NCI-H460 (cell line): Measurements from ENCODE around the gene PRELP. TPM values are rescaled to one million over a fixed set of nuclear protein-coding genes. Genes with fewer than 3 reads are reported as not detected.
"Not testable (repeated sequence)": the region's sequence is repeated elsewhere in the genome, so short reads cannot be mapped to it uniquely, and the experiment has no call there.

Source experiments
- DNase-seq: peaks from one replicate; pipeline ENCODE4 v3.0.0-alpha.2; 2016; ENCODE audit warnings: low read depth; ENCODE audit errors: extremely low read depth
- total RNA-seq: library from RNA; depleted of rRNA; stranded (reverse); fragments of >200 nt; shearing (Covaris generic); gene quantifications from 2 replicates; pipeline ENCODE4 v1.2.3, GENCODE V29; 2014

Gene PRELP
- total RNA-seq, 1 experiment from 2014 or later, result not detected

- DNase-seq, result no peak
These were observed 22.6 kb upstream of the PRELP start for GRCh38 chr1:203453016-203453415.

DNA sequence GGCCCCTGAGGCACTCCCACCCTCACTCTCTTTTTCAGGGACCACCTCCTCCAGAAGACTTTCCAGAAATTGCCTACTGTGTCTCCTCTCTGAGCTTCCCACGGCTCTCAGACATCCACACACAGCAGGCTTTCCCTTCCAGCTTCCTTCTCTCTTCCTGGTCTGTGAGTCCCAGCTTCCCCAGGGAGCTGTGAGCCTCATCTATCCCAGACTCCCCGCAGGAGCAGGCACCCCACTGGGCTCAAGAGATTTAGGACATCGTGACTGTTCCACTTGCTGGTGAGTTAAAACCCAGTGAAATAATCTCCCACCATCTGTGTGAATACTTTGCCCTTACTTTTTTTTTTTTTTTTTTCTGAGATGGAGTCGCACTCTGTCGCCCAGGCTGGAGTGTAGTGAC, 22.0 kb upstream of the PRELP start:
- DNase-seq, result no peak

GRCh38 chr1:203454986-203455471, 20.6 kb upstream of the PRELP start:
- DNase-seq, result no peak

- DNase-seq, result no peak
These were observed 19.9 kb upstream of the PRELP start for GRCh38 chr1:203455706-203456105.

DNA sequence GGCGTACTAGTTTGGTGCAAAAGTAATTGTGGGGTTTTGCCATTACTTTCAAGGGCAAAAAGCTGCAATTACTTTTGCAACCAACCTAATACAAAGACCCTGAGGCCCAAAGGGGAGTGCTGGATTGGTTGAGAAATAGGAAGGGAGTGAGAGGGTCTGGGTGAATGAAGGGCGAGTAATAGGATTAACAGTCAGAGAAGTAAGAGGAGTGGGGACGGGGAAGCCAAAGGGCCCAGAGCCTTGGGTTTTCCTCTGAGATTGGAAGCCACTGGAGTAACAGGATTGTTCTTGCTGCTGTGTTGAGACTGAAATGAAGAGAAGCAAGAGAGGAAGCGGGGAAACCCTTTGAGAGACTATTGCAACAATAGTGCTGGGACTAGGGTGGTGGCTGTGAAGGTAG, 19.0 kb upstream of the PRELP start:
- no peak for DNase-seq

- DNase-seq, result no peak
These were observed 17.5 kb upstream of the PRELP start for GRCh38 chr1:203458078-203458477.

DNA sequence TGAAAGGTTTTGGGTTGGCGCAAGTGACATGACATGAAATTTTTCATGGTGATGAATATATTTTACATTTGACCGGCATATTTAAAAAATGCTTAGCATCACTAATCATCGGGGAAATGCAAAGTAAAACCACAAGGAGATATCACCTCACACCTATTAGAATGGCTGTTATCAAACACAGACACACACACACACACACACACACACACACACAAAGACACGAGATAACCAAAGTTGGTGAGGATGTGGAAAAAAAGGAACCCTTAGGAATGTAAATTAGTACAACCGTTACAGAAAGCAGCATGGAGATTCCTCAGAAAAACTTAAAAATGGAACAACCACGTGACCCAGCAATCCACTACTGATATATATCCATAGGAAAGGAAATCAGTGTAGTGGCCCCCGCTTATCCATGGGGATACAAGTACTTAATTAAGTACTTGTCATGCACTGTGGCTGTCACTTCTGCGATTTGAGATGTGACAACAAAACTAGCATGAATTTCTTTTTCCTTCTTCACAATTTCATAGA, 15.9 kb upstream of the PRELP start:
- DNase-seq, result no peak

DNA sequence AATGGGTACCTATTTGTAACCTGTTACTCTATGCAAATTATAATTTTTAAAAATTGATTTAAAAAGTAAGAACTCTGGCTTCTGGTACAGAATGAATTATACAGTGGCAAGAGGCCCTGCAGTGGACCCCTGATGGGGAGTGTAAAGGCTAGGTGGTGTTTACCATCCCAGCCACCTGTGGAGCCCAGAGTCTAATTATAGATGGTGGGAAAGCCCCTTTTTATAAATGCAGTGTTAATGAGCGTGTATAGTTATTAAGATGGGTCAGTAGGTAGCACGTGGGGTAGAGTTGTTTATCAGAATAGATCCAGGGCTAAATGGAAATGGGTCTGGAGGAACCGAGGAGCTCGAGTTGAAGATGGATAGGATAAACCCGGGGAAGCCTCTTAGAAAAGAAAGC, 13.9 kb upstream of the PRELP start:
- no peak for DNase-seq

DNA sequence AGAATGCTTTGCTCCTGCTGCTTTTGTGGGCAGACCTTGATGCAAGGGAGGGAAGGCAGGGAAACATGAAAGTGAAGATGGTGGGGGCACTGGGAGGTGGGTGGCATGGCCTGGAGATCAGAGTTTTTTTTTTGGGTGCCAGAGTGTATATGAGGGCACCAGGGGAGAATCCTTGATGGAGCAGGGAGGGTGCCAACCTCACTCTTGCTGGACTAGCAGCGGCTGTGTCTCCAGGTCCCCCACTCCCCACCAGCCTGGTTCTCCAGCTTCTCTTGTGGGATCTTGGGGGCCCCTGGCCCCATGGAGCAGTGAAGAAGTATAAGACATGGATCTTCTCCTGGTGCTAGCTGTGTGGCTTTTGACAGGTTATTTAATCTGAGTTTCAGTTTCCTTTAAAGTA, 13.5 kb upstream of the PRELP start:
- DNase-seq, result no peak

DNA sequence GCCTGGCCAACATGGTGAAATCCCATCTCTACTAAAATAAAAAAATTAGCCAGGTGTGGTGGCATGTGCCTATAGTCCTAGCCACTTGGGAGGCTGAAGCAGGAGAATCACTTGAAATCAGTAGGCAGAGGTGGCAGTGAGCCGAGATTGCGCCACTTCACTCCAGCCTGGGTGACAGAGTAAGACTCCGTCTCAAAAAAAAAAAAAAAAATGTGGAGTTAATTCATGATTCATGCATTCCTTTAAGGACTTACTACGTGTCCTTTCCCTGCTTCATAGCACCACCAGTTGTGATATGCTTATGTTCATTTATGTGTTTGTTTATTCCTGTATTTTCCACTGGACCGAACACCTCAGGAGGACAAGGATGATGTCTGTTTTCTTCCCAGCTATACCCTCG, 12.7 kb upstream of the PRELP start:
- no peak for DNase-seq

DNA sequence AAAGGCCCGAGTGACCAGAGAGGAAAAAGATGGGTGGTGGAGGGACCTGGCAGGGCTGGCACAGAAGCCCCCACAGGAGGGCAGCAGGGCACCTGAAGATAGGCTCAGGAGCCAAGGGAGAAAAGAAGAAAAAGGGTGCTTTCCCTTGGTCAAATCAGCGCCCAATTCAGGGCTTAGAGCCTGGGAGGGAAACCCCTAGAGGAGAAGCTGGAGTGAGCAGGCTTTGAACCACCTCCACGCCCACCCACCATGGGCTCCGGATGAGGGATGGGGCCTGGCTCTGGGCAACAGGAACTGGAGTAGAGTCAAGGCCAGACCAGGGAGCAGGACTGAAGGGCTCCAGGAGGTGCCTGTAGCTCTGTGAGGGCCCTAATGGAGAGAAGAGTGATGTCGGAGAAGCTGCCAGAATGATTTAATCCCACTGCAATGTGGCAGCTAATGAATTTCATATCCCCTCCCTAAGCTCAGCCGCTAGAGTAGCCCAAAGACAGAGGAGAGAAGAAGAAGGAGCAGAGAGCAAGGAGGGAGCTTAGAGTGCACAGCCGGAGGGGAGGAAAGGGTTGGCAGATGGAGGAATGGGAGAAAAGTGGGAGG, 12.0 kb upstream of the PRELP start:
- no peak for DNase-seq

- no peak for DNase-seq
These were observed 11.4 kb upstream of the PRELP start for GRCh38 chr1:203464226-203464625.

DNA sequence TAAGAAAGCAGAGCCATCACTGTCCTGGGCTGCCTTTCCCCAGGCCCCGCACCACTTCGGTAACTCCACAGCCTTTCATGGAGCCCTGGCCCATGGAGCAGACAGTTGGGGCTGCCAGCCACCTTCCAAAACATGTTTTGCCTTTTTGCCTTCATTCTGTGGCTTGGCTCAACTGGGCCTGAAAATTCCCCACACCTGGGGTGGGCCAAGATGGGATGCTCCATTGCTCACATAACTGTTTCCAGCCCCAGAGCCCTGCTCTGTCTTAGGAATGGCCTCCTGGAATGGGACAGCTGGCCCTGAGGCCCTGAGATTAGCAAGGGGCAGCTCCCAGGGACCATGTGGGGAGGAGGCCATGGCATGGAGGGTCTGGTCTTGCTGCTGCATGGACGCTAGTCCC, 10.9 kb upstream of the PRELP start:
- no peak for DNase-seq

- no peak for DNase-seq
These were observed 10.3 kb upstream of the PRELP start for GRCh38 chr1:203465146-203465798.

GRCh38 chr1:203465948-203466347, 9.7 kb upstream of the PRELP start:
- DNase-seq, result no peak

GRCh38 chr1:203466906-203467549, 8.6 kb upstream of the PRELP start:
- DNase-seq, result not testable (repeated sequence)

GRCh38 chr1:203467550-203467921, 8.1 kb upstream of the PRELP start:
- no peak for DNase-seq

DNA sequence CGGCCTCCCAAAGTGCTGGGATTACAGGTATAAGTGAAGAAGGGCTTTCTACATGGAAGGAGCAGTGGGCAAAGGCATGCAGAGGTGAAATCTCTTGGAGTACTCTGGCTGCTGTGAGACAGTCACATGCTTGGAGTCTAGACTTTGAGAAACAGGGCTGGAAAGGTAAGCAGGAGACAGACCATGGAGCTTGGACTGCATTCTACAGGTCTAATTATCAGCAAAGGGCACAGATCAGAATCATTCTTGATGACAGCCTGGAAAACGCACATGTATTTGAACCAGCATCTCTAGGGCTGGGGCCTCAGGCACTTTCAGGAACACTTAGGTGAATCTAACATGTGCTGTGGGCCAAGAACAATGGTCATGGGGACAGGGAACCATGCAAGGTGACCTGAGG, 7.3 kb upstream of the PRELP start:
- no peak for DNase-seq

DNA sequence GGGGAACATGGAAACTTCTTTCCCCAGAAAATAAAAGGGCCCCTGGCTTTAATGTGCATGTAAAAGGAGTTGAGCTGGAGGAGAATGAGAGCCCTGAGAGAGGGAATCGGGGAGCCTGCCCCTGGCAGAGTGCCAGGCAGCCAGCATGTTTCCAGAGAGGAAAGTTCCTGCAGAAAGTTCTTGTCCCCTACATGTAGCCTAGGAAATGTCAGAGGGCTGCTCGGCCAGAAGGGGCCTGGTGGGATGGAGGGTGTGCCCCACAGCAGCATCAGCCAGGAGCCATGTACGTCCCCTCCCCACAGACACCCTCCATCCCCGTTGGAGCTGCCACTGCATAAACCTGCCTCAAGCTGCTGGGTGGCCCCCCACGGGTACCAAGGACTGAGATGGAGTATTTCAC, 5.4 kb upstream of the PRELP start:
- no peak for DNase-seq

DNA sequence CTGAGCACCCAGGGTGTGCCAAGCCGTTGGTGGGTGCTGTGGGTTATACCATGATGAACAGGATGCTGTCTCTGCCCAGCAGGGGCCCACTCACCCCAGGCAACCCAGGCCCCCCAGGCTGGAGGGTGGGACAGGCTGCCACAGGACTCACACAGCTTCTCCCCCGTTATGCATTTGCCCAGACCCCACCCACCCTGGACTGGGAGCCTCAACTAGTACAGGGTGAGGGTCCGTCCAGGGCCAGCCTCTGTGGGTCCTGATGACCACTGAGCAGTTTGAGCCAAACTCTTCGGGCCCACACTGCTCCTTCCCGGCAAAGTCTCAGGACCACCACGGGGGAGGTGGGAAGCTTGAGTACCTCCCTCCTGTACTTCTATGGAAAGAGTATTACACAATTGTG, 3.8 kb upstream of the PRELP start:
- DNase-seq, result no peak

- no peak for DNase-seq
These were observed 2.3 kb upstream of the PRELP start for GRCh38 chr1:203473281-203473680.

DNA sequence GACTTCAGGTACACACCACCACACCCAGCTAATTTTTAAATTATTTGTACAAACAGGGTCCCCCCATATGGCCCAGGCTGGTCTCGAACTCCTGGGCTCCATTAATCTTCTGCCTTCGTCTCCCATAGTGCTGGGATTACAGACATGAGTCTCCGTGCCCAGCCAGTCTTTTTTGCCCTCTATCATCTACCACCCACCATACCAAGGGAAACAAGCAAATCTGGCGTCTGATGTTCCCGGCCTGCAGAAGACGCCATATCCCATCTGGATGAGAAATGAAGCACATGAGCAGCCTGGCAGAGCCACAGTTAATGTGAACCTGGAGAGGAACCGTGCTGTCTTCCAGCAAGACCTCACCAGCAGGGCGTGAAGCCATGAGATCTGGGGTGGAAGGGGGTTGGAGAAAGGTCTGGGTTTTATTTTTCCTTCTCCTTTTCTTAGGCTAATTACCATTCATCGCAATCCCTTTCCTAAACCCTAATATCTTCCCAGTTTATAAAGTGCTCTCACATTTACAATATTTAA, 1.8 kb upstream of the PRELP start:
- no peak for DNase-seq
